ENCODE results near the gene GLG1.

Gene GLG1

DNA sequence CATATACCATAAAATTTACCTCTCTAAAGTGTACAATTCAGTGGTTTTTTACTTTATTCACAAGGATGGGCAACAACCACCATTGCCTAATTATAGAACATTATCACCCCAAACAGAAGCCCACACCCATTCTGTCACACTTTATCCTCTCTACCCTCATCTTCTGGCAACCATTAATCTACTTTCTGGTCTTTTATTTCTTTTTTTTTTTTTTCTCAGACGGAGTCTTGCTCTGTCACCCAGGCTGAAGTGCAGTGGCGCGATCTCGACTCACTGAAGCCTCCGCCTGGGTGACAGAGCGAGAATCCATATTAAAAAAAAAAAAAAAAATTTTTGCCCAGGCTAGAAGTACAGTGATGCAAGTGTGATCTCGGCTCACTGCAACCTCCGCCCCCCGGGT, 95.0 kb downstream of the GLG1 start:
- TF ChIP-seq, protein P1, sequence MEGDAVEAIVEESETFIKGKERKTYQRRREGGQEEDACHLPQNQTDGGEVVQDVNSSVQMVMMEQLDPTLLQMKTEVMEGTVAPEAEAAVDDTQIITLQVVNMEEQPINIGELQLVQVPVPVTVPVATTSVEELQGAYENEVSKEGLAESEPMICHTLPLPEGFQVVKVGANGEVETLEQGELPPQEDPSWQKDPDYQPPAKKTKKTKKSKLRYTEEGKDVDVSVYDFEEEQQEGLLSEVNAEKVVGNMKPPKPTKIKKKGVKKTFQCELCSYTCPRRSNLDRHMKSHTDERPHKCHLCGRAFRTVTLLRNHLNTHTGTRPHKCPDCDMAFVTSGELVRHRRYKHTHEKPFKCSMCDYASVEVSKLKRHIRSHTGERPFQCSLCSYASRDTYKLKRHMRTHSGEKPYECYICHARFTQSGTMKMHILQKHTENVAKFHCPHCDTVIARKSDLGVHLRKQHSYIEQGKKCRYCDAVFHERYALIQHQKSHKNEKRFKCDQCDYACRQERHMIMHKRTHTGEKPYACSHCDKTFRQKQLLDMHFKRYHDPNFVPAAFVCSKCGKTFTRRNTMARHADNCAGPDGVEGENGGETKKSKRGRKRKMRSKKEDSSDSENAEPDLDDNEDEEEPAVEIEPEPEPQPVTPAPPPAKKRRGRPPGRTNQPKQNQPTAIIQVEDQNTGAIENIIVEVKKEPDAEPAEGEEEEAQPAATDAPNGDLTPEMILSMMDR (IDR thresholded peaks at IDR 0.05; ENCODE audit: unreplicated experiment in 3 of 3), result no peak
- Mint-ChIP-seq H3K4me1 (no peaks in the 10 kb centered on the region), H3K27ac (no peak overlapping the region), H3K36me3 (ENCODE audit: low read depth) (peaks cover 67% of the 10 kb centered on the region), H3K4me3 (no peak overlapping the region), H3K27me3 (ENCODE audit: low read depth) (no peaks in the 10 kb centered on the region), H3K9me3 (peaks cover 38% of the 10 kb centered on the region)

DNA sequence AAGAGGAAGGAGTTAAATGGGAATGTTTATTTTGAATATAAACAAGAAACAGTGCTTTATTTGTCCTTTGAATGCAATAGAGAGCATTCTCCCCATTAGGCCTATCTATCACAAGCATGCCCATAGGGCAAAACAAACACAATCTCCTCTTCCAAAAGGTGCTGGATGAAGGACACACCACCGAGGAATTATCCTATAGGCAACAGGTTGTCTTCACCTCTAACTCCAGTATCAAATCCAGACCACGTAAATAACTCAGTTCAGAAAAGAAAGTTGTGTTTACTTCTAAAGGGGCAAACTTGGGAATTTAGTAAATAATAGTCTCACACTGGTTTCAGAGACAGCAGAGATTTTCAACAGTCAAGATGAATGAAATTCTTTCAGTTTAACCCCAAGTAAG, 101.9 kb downstream of the GLG1 start:
- peaks cover 45% of the 10 kb centered on the region for H3K36me3 Mint-ChIP-seq (ENCODE audit: low read depth)
- no peaks in the 10 kb centered on the region for H3K9me3 Mint-ChIP-seq
- H3K27me3 Mint-ChIP-seq (ENCODE audit: low read depth), result no peaks in the 10 kb centered on the region
- TF ChIP-seq, protein P1 (IDR thresholded peaks at IDR 0.05; ENCODE audit: unreplicated experiment in 3 of 3), result no peak
- H3K4me1 Mint-ChIP-seq, result peaks cover 20% of the 10 kb centered on the region
- H3K4me3 Mint-ChIP-seq, result no peak overlapping the region
- no peak overlapping the region for H3K27ac Mint-ChIP-seq

DNA sequence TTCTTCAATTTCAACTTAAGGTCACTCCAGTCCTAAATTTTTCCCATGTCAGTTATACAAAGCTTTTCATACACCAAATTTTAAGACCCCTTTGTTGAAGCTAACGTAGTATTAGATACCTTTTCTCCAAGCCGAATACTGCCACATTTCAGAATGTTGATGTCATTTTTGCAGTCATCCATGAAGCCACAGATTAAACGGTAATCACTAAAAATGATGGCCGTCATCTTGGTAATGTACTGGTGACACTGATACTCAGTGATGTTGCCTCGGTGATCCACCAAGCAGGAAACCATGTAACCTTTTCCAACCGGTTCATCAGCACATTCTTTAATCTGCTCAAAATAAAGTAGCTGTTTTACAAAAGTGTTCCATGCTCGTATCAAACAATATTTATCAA, 103.5 kb downstream of the GLG1 start:
- no peaks in the 10 kb centered on the region for H3K27me3 Mint-ChIP-seq (ENCODE audit: low read depth)
- H3K4me3 Mint-ChIP-seq, result no peak overlapping the region
- H3K9me3 Mint-ChIP-seq, result no peaks in the 10 kb centered on the region
- TF ChIP-seq, protein P1 (IDR thresholded peaks at IDR 0.05; ENCODE audit: unreplicated experiment in 3 of 3), result no peak
- peak overlapping the region in 1 of 3 experiments; percentile 71 for H3K27ac Mint-ChIP-seq
- H3K36me3 Mint-ChIP-seq (ENCODE audit: low read depth), result peaks cover 44% of the 10 kb centered on the region
- H3K4me1 Mint-ChIP-seq, result peaks cover 20% of the 10 kb centered on the region

DNA sequence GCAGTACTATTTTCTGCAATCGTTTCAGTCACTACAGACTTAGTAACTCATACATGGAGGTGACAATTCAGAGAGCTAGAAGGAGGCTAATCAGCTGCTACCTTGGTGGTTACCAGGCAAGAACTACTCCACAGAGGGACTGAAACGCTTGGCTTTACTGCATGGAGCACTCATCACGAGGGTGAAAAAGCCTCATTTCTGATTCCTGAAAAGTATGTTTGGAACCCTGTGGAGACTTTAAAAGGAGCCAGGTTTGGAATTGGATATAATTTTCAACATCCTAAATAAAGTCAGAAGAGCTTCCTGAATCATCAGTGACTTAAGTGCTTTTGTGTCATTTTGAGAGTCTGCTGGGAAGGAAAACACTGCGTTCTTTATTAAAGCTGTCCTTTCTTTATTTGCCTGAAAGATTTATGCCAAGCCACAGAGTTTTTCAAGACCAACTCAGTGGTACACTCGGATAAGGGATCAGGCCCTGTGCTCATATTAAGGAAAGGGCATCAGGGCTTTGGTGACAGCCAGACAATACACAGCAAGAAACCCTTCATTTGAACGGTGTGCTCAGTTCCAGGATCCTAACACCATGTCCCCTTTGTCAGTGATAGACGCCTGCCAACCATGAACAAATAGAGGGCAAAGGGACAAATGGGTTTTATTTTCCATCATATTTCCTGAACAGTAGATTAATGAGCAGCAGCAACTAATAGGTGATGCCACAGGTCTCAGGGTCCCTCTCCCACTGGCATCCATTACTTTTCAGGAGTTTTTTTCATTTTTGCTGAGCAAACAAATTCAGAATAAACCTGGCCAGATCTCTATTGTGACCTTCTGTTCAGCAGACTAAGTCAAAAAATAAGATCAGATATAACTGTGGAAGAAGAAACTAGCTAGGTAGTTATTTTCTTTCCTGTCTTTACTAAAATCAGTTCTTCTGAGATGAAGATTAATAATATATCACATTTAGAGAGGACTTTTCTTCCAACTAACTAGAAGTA, 105.1 kb downstream of the GLG1 start:
- Mint-ChIP-seq H3K27me3 (ENCODE audit: low read depth) (no peaks in the 10 kb centered on the region), H3K36me3 (ENCODE audit: low read depth) (peaks cover 36% of the 10 kb centered on the region), H3K4me3 (no peak overlapping the region), H3K9me3 (no peaks in the 10 kb centered on the region), H3K4me1 (peaks cover 20% of the 10 kb centered on the region), H3K27ac (peak overlapping the region; percentile 31 to 72 (median 52))
- TF ChIP-seq, protein P1 (IDR thresholded peaks at IDR 0.05; ENCODE audit: unreplicated experiment in 3 of 3), result no peak

DNA sequence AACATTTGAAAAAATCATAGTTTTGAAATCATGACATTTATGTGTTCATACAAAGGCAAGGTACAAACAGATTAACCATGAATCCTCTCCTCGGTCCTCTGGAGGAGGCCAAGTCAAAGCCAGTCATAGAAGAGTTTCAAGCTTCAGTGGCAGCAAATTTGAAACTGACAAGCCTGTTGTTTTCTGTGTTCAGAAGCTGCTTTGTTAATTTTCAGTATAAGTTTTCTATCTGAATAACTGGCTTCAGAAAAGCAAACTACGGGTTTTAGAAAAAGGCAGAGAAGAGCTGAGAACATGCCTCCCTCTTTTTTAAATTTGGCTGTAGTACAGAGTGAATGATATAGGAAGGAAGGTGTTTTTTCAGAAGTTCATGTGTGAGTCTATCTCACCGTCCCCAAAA, 106.0 kb downstream of the GLG1 start:
- peaks cover 40% of the 10 kb centered on the region for H3K36me3 Mint-ChIP-seq (ENCODE audit: low read depth)
- H3K27ac Mint-ChIP-seq, result peak overlapping the region; percentile 31 to 72 (median 70)
- no peak overlapping the region for H3K4me3 Mint-ChIP-seq
- no peaks in the 10 kb centered on the region for H3K27me3 Mint-ChIP-seq (ENCODE audit: low read depth)
- H3K4me1 Mint-ChIP-seq, result peaks cover 20% of the 10 kb centered on the region
- TF ChIP-seq, protein P1 (IDR thresholded peaks at IDR 0.05; ENCODE audit: unreplicated experiment in 3 of 3), result no peak
- H3K9me3 Mint-ChIP-seq, result no peaks in the 10 kb centered on the region
